Liver (tissue), 2 donors: Measurements from ENCODE around the gene ATP6V1G3.

Experiments used
- TF ChIP-seq, protein P1 (sequence below): fragments of 150-350 bp; IDR thresholded peaks from 2 replicates; pipeline ENCODE4 v1.5.1; 2017; ENCODE audit warnings: improper control_type of control experiment, low read depth, low read length; ENCODE audit not compliant: missing input control
- TF ChIP-seq, protein P2 (sequence below): IDR thresholded peaks from 2 replicates; pipeline ENCODE4 v1.6.1; 2016; ENCODE audit warnings: antibody characterized with exemption
- donor health status: healthy.

DNA sequence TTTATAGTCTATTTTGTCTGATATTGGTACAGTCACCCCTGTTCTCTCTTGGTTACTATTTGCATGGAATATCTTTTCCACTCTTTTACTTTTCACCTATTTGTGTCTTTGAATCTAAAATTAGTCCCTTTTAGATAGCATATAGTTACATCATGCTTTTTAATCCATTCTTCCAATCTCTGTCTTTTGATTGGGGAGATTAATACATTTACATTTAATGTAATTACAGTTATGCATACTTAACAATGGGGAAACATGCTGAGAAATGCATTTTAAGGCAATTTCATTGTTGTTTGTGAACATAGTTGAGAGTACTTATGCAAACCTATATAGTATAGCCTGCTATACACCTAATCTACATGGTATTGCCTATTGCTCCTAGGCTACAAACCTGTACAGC, 48.4 kb upstream of the ATP6V1G3 start:
- TF ChIP-seq, protein P1, sequence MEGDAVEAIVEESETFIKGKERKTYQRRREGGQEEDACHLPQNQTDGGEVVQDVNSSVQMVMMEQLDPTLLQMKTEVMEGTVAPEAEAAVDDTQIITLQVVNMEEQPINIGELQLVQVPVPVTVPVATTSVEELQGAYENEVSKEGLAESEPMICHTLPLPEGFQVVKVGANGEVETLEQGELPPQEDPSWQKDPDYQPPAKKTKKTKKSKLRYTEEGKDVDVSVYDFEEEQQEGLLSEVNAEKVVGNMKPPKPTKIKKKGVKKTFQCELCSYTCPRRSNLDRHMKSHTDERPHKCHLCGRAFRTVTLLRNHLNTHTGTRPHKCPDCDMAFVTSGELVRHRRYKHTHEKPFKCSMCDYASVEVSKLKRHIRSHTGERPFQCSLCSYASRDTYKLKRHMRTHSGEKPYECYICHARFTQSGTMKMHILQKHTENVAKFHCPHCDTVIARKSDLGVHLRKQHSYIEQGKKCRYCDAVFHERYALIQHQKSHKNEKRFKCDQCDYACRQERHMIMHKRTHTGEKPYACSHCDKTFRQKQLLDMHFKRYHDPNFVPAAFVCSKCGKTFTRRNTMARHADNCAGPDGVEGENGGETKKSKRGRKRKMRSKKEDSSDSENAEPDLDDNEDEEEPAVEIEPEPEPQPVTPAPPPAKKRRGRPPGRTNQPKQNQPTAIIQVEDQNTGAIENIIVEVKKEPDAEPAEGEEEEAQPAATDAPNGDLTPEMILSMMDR = no peak
- TF ChIP-seq, protein P2, sequence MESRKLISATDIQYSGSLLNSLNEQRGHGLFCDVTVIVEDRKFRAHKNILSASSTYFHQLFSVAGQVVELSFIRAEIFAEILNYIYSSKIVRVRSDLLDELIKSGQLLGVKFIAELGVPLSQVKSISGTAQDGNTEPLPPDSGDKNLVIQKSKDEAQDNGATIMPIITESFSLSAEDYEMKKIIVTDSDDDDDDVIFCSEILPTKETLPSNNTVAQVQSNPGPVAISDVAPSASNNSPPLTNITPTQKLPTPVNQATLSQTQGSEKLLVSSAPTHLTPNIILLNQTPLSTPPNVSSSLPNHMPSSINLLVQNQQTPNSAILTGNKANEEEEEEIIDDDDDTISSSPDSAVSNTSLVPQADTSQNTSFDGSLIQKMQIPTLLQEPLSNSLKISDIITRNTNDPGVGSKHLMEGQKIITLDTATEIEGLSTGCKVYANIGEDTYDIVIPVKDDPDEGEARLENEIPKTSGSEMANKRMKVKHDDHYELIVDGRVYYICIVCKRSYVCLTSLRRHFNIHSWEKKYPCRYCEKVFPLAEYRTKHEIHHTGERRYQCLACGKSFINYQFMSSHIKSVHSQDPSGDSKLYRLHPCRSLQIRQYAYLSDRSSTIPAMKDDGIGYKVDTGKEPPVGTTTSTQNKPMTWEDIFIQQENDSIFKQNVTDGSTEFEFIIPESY = no peak
